Upper lobe of left lung (tissue), 6 donors: ENCODE measurements around the gene NDEL1. TPM values are rescaled to one million over a fixed set of nuclear protein-coding genes. Genes with fewer than 3 reads are reported as not detected.

Experiments used
- ATAC-seq, 2 donors: fragments of 200-7000 bp; cut with Tn5 transposase; one replicate each; pipeline ENCODE4 v1.9.1; 2022; ENCODE audit warnings: mild to moderate bottlenecking in 2 of 2, moderate library complexity in 2 of 2; ENCODE audit not compliant: low FRiP score in 2 of 2
- DNase-seq, 2 donors: peaks; one replicate each; pipeline ENCODE4 v3.0.0-alpha.2; 2019 to 2020
- H3K27ac ChIP-seq, 4 donors: fragments of 200-600 bp; sonication (generic); one replicate each; pipeline ENCODE4 v1.5.1; 2016 to 2019
- H3K27me3 ChIP-seq, 4 donors: fragments of 200-600 bp; sonication (generic); one replicate each; pipeline ENCODE4 v1.5.1; 2017 to 2019
- H3K36me3 ChIP-seq, 4 donors: fragments of 200-600 bp; sonication (generic); one replicate each; pipeline ENCODE4 v1.5.1; 2016 to 2019
- H3K4me1 ChIP-seq, 4 donors: fragments of 200-600 bp; sonication (generic); one replicate each; pipeline ENCODE4 v1.5.1; 2018 to 2019
- H3K4me3 ChIP-seq, 4 donors: fragments of 200-600 bp; sonication (generic); one replicate each; pipeline ENCODE4 v1.5.1; 2017 to 2019; ENCODE audit warnings: mild to moderate bottlenecking in 2 of 4, moderate library complexity in 1 of 4
- H3K9me3 ChIP-seq, 4 donors: fragments of 200-600 bp; sonication (generic); one replicate each; pipeline ENCODE4 v1.5.1; 2018 to 2019
- CTCF ChIP-seq, 6 experiments: fragments of 450-650 bp in 4 of 6; fragments of 200-600 bp in 2 of 6; sonication (generic) in 2 of 6; IDR thresholded peaks; one replicate each; pipeline ENCODE4 v1.5.1; 2016 to 2019; ENCODE audit warnings: antibody characterized with exemption in 6 of 6
- EP300 ChIP-seq, 4 donors: sonication (generic); formaldehyde crosslinking; IDR thresholded peaks; one replicate each; pipeline ENCODE4 v1.5.1; 2017; ENCODE audit warnings: antibody characterized with exemption in 4 of 4, control low read depth in 2 of 4
- POLR2A ChIP-seq, 4 donors: fragments of 450-650 bp; IDR thresholded peaks; one replicate each; pipeline ENCODE4 v1.5.1; 2016 to 2017; ENCODE audit warnings: antibody characterized with exemption in 4 of 4, mild to moderate bottlenecking in 2 of 4
- POLR2AphosphoS5 ChIP-seq, 2 donors: sonication (generic); formaldehyde crosslinking; IDR thresholded peaks; one replicate each; pipeline ENCODE4 v1.5.1; 2017; ENCODE audit warnings: antibody characterized with exemption in 2 of 2
- WGBS, 2 donors: methylation state at CpG; one replicate each; pipeline ENCODE4 v1.1.5; 2017 to 2018; 5-methylcytosine and 5-hydroxymethylcytosine counted together
- total RNA-seq, 6 donors: library from RNA; depleted of rRNA in 4 of 6; stranded (reverse); fragments of >200 nt in 4 of 6; gene quantifications; one replicate each; pipeline versions ENCODE4 v1.1.0 to v1.2.1, GENCODE V29; 2016 to 2021
- donor health status: DM: no; HTN: no; CAD: no; lungs with moderate emphysema.
- donor health status: DM: no; HTN: yes; CAD: no; lungs with severe emphysema.

NDEL1 gene
- total RNA-seq, 6 donors from 2014 or later = 62.3 to 138 (median 85.4) TPM

GRCh38 chr17:8398980-8399379 is 36.7 kb upstream of the NDEL1 start:
- TF ChIP-seq EP300 (IDR thresholded peaks at IDR 0.05) (no peak), POLR2AphosphoS5 (IDR thresholded peaks at IDR 0.05) (no peak)
- no peak for DNase-seq
- WGBS, 2 donors = 58 to 78% methylated on average over 6 of the region's 6 CpGs
- no peak overlapping the region for H3K4me3 ChIP-seq
- ATAC-seq = no peak
- no peaks in the 10 kb centered on the region for H3K9me3 ChIP-seq
- H3K4me1 ChIP-seq = no peaks in the 10 kb centered on the region
- no peak overlapping the region for H3K27ac ChIP-seq
- peaks cover 0 to 2% (median 0%) of the 10 kb centered on the region in 4 donors for H3K27me3 ChIP-seq
- no peaks in the 10 kb centered on the region for H3K36me3 ChIP-seq

GRCh38 chr17:8401107-8401506 is 34.6 kb upstream of the NDEL1 start:
- Histone ChIP-seq H3K9me3 (no peaks in the 10 kb centered on the region), H3K36me3 (no peaks in the 10 kb centered on the region), H3K4me3 (no peak overlapping the region), H3K27ac (no peak overlapping the region), H3K4me1 (no peaks in the 10 kb centered on the region), H3K27me3 (peaks cover 0 to 2% (median 0%) of the 10 kb centered on the region in 4 donors)
- 83 to 87% methylated on average over 2 of the region's 2 CpGs for WGBS, 2 donors
- DNase-seq (no peak), ATAC-seq (no peak)
- TF ChIP-seq POLR2AphosphoS5 (IDR thresholded peaks at IDR 0.05) = no peak
- no peak for TF ChIP-seq EP300 (IDR thresholded peaks at IDR 0.05)

GRCh38 chr17:8402921-8403536 is 32.7 kb upstream of the NDEL1 start:
- TF ChIP-seq CTCF (IDR thresholded peaks at IDR 0.05) (no peak), POLR2A (IDR thresholded peaks at IDR 0.05) (no peak), POLR2AphosphoS5 (IDR thresholded peaks at IDR 0.05) (no peak), EP300 (IDR thresholded peaks at IDR 0.05) (no peak)
- DNase-seq = no peak
- H3K27me3 ChIP-seq = no peaks in the 10 kb centered on the region
- no peak for ATAC-seq
- no peaks in the 10 kb centered on the region for H3K9me3 ChIP-seq
- no peaks in the 10 kb centered on the region for H3K36me3 ChIP-seq
- no peak overlapping the region for H3K4me3 ChIP-seq
- WGBS, 2 donors = 82 to 86% methylated on average over 11 of the region's 11 CpGs
- H3K4me1 ChIP-seq = no peaks in the 10 kb centered on the region
- H3K27ac ChIP-seq = no peak overlapping the region

- Histone ChIP-seq H3K36me3 (no peaks in the 10 kb centered on the region), H3K27ac (no peak overlapping the region), H3K9me3 (no peaks in the 10 kb centered on the region), H3K4me3 (no peak overlapping the region), H3K4me1 (peaks cover 2 to 8% (median 4%) of the 10 kb centered on the region in 4 donors), H3K27me3 (no peaks in the 10 kb centered on the region)
- DNase-seq = no peak
- ATAC-seq = no peak
- WGBS, 2 donors = 80 to 88% methylated on average over 1 to 11 of the region's 11 CpGs
- no peak for TF ChIP-seq POLR2A (IDR thresholded peaks at IDR 0.05)
- TF ChIP-seq CTCF (IDR thresholded peaks at IDR 0.05) = no peak
- TF ChIP-seq POLR2AphosphoS5 (IDR thresholded peaks at IDR 0.05) = no peak
- no peak for TF ChIP-seq EP300 (IDR thresholded peaks at IDR 0.05)
These were observed 30.1 kb upstream of the NDEL1 start for GRCh38 chr17:8405499-8406016.

- Histone ChIP-seq H3K4me1 (peaks cover 5 to 12% (median 6%) of the 10 kb centered on the region in 4 donors), H3K9me3 (no peaks in the 10 kb centered on the region), H3K36me3 (no peaks in the 10 kb centered on the region), H3K4me3 (no peak overlapping the region), H3K27me3 (no peaks in the 10 kb centered on the region), H3K27ac (no peak overlapping the region)
- no peak for TF ChIP-seq EP300 (IDR thresholded peaks at IDR 0.05)
- no peak for TF ChIP-seq POLR2AphosphoS5 (IDR thresholded peaks at IDR 0.05)
- no peak for TF ChIP-seq POLR2A (IDR thresholded peaks at IDR 0.05)
- ATAC-seq (no peak), DNase-seq (no peak)
- whole genome bisulfite sequencing, 2 donors = 79 to 91% methylated on average over 2 of the region's 2 CpGs
These were observed 29.5 kb upstream of the NDEL1 start for GRCh38 chr17:8406174-8406573.

GRCh38 chr17:8408371-8408770 is 27.3 kb upstream of the NDEL1 start:
- H3K36me3 ChIP-seq = no peaks in the 10 kb centered on the region
- no peak for TF ChIP-seq EP300 (IDR thresholded peaks at IDR 0.05)
- TF ChIP-seq CTCF (IDR thresholded peaks at IDR 0.05) = no peak
- no peak for TF ChIP-seq POLR2AphosphoS5 (IDR thresholded peaks at IDR 0.05)
- no peak for TF ChIP-seq POLR2A (IDR thresholded peaks at IDR 0.05)
- no peak overlapping the region for H3K27ac ChIP-seq
- no peaks in the 10 kb centered on the region for H3K27me3 ChIP-seq
- no peaks in the 10 kb centered on the region for H3K9me3 ChIP-seq
- peak in 1 of 2 donors; percentile 50 for ATAC-seq
- no peak overlapping the region for H3K4me3 ChIP-seq
- WGBS, 2 donors = 51 to 60% methylated on average over 13 to 14 of the region's 14 CpGs
- peaks cover 9 to 14% (median 11%) of the 10 kb centered on the region in 4 donors for H3K4me1 ChIP-seq
- DNase-seq = peak; percentile 68
